ENCODE results near the gene IFI44. TPM values are rescaled to one million over a fixed set of nuclear protein-coding genes. Genes with fewer than 3 reads are reported as not detected.

Gene IFI44
- total RNA-seq, 1 experiment from 2014 or later, result 11.7 TPM

GRCh38 chr1:78703806-78704205 lies 54.2 kb downstream of the IFI44 start:
- Histone ChIP-seq H3K36me3 (no peaks in the 10 kb centered on the region), H3K4me3 (no peak overlapping the region), H3K9me3 (replicated peaks) (no peaks in the 10 kb centered on the region), H3K27me3 (no peaks in the 10 kb centered on the region), H3K27ac (no peak overlapping the region), H3K4me1 (no peaks in the 10 kb centered on the region)
- no peak for DNase-seq

DNA sequence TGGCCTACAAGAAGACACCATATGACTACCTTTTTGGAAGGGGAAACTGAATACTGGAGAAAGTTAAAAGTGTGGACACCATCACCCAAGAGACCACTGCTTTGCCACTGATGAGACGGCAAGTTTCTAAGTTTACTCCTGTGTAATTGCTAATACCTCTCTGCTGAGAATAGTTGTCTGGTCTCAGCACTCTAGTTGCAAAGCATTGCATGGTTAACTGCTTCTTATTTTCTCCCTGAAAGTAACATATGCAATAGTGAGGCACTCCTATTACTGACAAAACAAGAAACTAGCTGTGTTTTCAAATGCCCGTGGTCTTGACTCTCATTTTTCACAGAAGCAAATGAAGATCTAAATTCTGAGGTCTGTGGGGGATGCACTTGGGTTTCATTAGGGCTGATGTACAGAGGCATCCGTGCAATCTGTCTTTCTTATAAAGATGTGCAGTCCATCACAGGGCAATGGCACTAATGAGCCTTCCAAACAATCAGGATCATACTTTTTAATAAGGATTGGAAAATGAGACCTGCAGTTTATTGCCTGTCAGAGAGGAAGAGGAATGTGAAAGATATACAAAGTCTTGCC lies 62.9 kb downstream of the IFI44 start:
- Histone ChIP-seq H3K4me3 (no peak overlapping the region), H3K36me3 (no peaks in the 10 kb centered on the region), H3K27me3 (no peaks in the 10 kb centered on the region), H3K9me3 (replicated peaks) (no peaks in the 10 kb centered on the region; the same call in 1 of the 2 replicates), H3K27ac (no peak overlapping the region), H3K4me1 (peaks cover 5% of the 10 kb centered on the region; the same call in 1 of the 2 replicates)
- no peak for DNase-seq

GRCh38 chr1:78713297-78713696 lies 63.7 kb downstream of the IFI44 start:
- no peaks in the 10 kb centered on the region for H3K36me3 ChIP-seq
- no peak overlapping the region for H3K27ac ChIP-seq
- no peaks in the 10 kb centered on the region for H3K27me3 ChIP-seq
- DNase-seq, result no peak
- no peaks in the 10 kb centered on the region; the same call in 1 of the 2 replicates for H3K9me3 ChIP-seq (replicated peaks)
- peaks cover 5% of the 10 kb centered on the region; the same call in 1 of the 2 replicates for H3K4me1 ChIP-seq
- H3K4me3 ChIP-seq, result no peak overlapping the region

Other genes with a start within 250 kb of the IFI44 start
- gene PTGFR, start 158.9 kb upstream of the IFI44 start, total RNA-seq (2014; rRNA removed; shearing (Covaris generic)), result not detected in 2 replicates
- 0.43 and 0.67 TPM in 2 replicates for gene IFI44L, start 29.4 kb upstream of the IFI44 start, total RNA-seq (2014; rRNA removed; shearing (Covaris generic))